SIG-M5 treated with dmso at 0.1 percent for 504 hours (cell line): ENCODE data around the gene NUP210.

Source experiments
- DNase-seq: peaks from one replicate; lab custom pipeline; 2025; ENCODE audit not compliant: unreplicated experiment; lab: John Stamatoyannopoulos, UW

Gene NUP210

DNA sequence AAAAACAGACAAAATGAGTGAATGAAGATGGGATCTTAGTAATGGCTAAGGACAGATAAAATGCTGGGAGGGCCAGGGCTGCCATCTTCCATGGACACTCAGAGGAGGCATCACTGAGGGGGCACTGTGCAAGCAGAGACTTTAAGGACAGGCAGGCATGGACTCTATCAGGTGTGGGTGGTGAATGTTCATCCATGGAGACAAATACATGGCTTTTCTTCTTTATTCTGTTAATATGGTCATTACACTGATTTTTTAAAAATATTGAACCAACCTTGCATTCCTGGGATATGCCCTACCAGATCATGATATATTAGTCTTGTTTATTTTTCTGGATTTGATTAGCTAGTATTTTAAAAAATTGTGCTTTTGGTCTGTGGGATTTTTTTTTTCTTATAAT lies 12.2 kb downstream of the NUP210 start:
- no peak for DNase-seq

GRCh38 chr3:13407475-13407874 lies 12.6 kb downstream of the NUP210 start:
- no peak for DNase-seq

DNA sequence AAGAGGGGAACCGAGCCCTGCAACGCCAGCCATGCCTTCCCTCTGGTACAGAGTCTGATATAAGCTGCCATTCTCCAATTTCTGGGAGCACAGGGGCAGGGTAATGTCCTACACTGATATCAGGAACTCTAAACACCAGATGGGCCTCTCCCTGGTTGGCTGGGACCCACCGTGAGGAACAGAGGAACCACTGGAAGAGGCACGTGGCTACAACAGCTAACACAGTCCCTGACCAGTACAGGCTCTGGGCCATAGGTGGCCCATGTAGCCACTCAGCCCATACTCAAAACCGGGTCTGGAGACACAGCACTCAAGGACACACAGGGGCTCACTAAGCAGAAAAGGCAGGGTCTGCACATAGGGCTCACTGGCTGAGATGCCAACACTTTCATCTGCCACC lies 13.9 kb downstream of the NUP210 start:
- no peak for DNase-seq

DNA sequence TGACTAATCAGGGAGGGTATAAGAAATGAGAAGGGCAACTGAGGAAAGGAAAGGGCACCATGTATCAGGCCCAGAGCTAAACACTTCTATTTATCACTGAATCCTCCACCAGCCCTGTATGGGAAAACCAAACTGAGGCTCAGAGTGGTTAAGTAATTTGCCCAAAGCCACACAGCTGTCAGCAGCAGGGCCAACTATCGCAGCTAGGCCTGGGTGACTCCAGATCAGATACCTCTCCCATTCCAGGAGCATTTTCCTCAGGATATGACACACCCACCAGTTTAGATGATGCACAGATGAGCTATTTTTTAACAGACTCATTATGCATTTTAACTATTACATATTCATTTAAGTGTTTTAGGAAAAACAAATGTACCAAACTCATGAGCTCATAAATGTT lies 14.5 kb downstream of the NUP210 start:
- no peak for DNase-seq

DNA sequence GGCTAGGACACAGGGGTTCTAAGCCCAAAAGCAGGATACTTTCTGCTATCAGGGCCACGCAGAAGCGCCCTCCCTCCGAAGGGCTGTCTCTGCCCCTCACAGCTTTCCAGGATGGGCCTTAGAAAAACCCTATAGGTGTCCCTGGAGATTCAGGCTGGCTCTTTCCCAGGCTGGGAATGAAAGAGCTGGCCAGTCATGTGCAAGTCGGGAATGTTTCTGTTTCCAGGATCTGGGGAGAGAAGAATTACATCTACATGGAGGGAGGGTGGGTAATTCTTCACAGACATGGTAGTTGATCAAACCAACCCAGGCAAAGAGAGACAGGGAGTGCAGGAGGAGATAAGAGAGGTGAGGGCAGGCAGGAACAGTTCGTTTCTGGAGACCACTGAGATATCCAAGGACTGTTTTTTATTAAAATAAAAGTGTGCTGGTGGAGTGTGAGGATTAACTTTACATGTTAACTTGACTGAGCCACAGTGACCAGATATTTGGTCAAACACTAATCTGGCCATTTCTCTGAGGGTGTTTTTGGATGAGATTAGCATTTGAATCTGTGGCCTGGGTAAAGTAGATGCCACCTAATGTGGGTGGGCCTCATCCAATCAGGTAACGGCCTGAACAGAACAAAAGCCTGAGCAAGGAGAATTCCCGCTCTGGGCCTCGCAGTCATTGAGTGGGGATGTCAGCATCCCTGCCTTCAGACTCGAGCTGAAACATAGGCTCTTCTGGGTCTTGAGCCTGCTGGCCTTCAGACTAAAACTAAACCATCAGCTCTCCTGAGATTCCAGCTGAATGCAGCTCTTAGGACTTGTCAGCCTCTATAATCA lies 15.3 kb downstream of the NUP210 start:
- DNase-seq: no peak

DNA sequence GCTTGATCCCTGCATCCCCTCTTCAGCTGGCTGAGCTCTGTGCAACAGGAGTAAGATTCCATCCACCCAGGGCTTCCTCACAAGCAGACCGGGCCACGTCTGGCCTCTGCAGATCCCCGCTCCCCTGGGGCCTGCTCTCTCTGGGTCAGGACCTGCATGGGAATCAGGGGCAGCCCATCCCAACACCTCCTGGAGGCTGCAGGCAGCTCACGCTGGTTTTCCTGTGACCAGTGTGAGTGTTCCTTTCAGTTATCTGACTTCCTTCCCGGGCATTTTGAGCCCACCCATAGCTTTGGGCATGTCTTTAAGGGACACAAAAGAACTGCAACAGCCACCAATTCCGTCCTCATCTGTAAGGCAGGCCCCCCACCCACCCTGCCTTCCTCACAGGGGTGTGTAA lies 16.3 kb downstream of the NUP210 start:
- DNase-seq: no peak

GRCh38 chr3:13403213-13403819 lies 16.8 kb downstream of the NUP210 start:
- DNase-seq: no peak

- DNase-seq: no peak
Measured at GRCh38 chr3:13401149-13401548, 19.0 kb downstream of the NUP210 start.

DNA sequence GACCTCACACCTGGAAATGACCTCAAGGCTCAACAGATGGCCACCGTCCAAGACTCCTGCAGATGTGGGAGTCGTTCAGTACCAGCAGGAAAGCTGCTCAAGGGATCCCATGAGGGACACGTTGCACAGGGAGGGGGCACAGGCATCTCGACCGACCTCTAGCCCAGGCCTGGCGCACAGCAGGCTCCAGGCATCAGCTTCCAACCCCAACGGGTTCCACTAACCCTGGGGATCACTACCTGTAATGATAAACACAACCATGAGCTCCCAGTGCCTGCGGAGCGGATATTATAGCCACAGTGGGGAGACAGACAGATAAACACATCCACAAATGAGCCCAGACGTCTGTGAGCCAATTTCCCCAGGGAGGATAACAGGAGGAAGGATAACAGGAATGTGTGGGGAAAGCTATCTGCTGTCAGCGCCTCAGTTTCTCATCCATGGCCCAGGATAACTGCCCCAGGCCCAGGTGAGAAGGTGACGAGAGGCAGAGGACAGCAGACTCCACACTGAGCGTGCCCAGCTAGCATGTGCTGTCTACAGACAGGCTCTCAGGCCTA lies 19.9 kb downstream of the NUP210 start:
- DNase-seq: no peak

GRCh38 chr3:13399603-13400002 lies 20.5 kb downstream of the NUP210 start:
- DNase-seq: no peak

GRCh38 chr3:13397316-13397715 lies 22.8 kb downstream of the NUP210 start:
- DNase-seq: no peak

GRCh38 chr3:13394363-13394762 lies 25.8 kb downstream of the NUP210 start:
- no peak for DNase-seq

GRCh38 chr3:13393427-13394360 lies 26.4 kb downstream of the NUP210 start:
- DNase-seq: no peak

- DNase-seq: no peak
Measured at GRCh38 chr3:13391308-13391707, 28.8 kb downstream of the NUP210 start.

- DNase-seq: no peak
Measured at GRCh38 chr3:13389378-13389777, 30.7 kb downstream of the NUP210 start.

DNA sequence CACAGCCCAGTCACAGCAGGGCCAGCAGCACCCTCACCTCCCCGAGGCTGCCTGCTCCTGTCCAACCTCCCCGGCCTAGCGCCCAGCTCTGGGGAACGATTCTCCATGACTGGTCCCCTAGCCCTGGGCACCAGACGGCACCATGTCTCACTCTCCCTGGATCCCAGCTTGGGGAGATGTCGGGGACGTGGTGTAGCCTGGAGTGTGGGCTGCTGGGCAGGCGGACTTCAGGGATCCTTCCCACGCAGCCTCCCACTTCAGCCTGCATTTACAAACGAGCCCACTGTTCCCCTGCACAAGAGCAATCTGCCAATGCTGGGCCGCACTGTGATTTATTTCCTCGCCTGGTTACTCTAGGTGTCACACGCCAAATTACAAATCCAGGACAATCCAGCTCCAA lies 31.3 kb downstream of the NUP210 start:
- no peak for DNase-seq

DNA sequence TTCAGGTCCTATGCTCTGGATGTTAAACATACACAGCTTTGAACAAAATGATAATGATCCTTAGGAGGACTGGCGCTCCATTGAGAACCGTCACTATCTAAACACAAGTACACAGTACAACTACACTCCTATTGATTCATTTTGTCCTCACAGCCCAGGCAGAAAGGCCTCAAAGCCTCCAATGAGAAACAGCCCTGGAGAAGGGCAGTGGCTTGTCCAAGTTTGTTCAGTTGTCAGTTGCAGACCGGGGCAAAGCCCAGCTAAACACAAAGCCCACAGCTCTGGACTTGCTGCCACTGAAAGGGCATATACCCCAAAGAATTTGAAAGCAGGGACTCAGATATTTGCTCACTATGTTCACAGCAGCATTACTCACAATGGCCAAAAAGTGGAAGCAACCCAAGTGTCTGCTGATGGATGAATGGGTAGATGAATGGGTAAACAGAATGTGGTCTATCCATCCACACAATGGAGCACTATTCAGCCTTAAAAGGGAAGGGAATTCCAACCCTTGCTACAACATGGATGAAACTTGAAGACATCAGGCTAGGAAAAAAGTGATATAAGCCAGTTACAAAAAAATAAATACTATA lies 34.7 kb downstream of the NUP210 start:
- no peak for DNase-seq

- no peak for DNase-seq
Measured at GRCh38 chr3:13380971-13381370, 39.2 kb downstream of the NUP210 start.

- no peak for DNase-seq
Measured at GRCh38 chr3:13379201-13379830, 40.8 kb downstream of the NUP210 start.

GRCh38 chr3:13378155-13378554 lies 42.0 kb downstream of the NUP210 start:
- DNase-seq: no peak
